Caco-2 (cell line): ENCODE data around the gene MINDY3. TPM values are rescaled to one million over a fixed set of nuclear protein-coding genes. Genes with fewer than 3 reads are reported as not detected.
"Not testable (repeated sequence)": the region's sequence is repeated elsewhere in the genome, so short reads cannot be mapped to it uniquely, and the experiment has no call there.

Experiments
- BruUV-seq: library from RNA; stranded (reverse); fragments of 400-500 nt; replicated peaks from 2 replicates; lab custom pipeline; 2021; lab: Mats Ljungman, UMichigan
- CTCF ChIA-PET: fragments of 300-600 bp; sonication (Branson Sonifier 250); formaldehyde crosslinking; loops from one replicate; lab custom pipeline; 2022; ENCODE audit warnings: antibody characterized with exemption; lab: Charles Lee
- POLR2A ChIA-PET: fragments of 300-600 bp; sonication (Branson Sonifier 250); formaldehyde crosslinking; loops from one replicate; lab custom pipeline; 2022; ENCODE audit warnings: antibody characterized with exemption; lab: Charles Lee
- DNase-seq, 2 experiments: peaks; one replicate each; pipeline versions ENCODE4 v3.0.0 to v3.0.0-alpha.2; 2020 to 2022
- H3K27me3 ChIP-seq: replicated peaks from 2 replicates; pipeline ENCODE4 v1.6.0; 2011; ENCODE audit warnings: low read length; ENCODE audit not compliant: control insufficient read depth, insufficient read depth
- H3K36me3 ChIP-seq: 2 replicates; pipeline ENCODE4 v1.5.1; 2011; ENCODE audit warnings: low read length; ENCODE audit not compliant: control insufficient read depth, insufficient read depth
- H3K4me1 ChIP-seq: fragments of 250-450 bp; sonication (Bioruptor Pico); 2 replicates; pipeline ENCODE4 v1.5.1; 2020; ENCODE audit warnings: mild to moderate bottlenecking
- H3K4me3 ChIP-seq: 2 replicates; pipeline ENCODE4 v1.5.1; 2011; ENCODE audit warnings: low read depth, mild to moderate bottlenecking, control low read depth, low read length
- H3K9me3 ChIP-seq: fragments of 250-450 bp; sonication (Bioruptor Pico); 2 replicates; pipeline ENCODE4 v1.5.1; 2020; ENCODE audit warnings: mild to moderate bottlenecking, moderate library complexity
- H3K27ac Mint-ChIP-seq: one replicate; pipeline ENCODE4 v1.8.0; 2022; ENCODE audit warnings: mixed read lengths; ENCODE audit not compliant: unreplicated experiment
- H3K27me3 Mint-ChIP-seq: one replicate; pipeline ENCODE4 v1.8.0; 2022; ENCODE audit warnings: mixed read lengths; ENCODE audit not compliant: insufficient read depth, unreplicated experiment
- H3K36me3 Mint-ChIP-seq: one replicate; pipeline ENCODE4 v1.8.0; 2022; ENCODE audit warnings: mild to moderate bottlenecking, mixed read lengths; ENCODE audit not compliant: insufficient read depth, unreplicated experiment
- H3K4me1 Mint-ChIP-seq: one replicate; pipeline ENCODE4 v1.8.0; 2022; ENCODE audit warnings: low read depth, mixed read lengths; ENCODE audit not compliant: unreplicated experiment
- H3K4me3 Mint-ChIP-seq: one replicate; pipeline ENCODE4 v1.8.0; 2022; ENCODE audit warnings: mild to moderate bottlenecking, moderate library complexity, mixed read lengths; ENCODE audit not compliant: unreplicated experiment
- H3K9me3 Mint-ChIP-seq: one replicate; pipeline ENCODE4 v1.8.0; 2022; ENCODE audit warnings: mixed read lengths; ENCODE audit not compliant: unreplicated experiment
- intact Hi-C: fragments of 100-400 bp; cut with micrococcal nuclease; formaldehyde crosslinking; loops from one replicate; pipeline ENCODE4 v1.10.0; 2022; ENCODE audit not compliant: unreplicated experiment
- total RNA-seq: library from RNA; stranded (reverse); gene quantifications from 2 replicates; pipeline ENCODE4 v1.2.3, GENCODE V29; 2022
- TF ChIP-seq, protein P1 (sequence below), 2 experiments: fragments of 200-600 bp in 1 of 2; IDR thresholded peaks; 1 replicate in 1 of 2; 2 replicates in 1 of 2; pipeline versions ENCODE4 v1.5.1 to v1.8.0; 2011 to 2022; ENCODE audit warnings: antibody characterized with exemption in 1 of 2, control low read depth in 1 of 2, inconsistent platforms in 1 of 2, low read depth in 1 of 2, low read length in 1 of 2, mild to moderate bottlenecking in 1 of 2, moderate library complexity in 1 of 2; ENCODE audit not compliant: insufficient read depth in 1 of 2, severe bottlenecking in 1 of 2, unreplicated experiment in 1 of 2

Gene MINDY3
- total RNA-seq, 1 experiment from 2014 or later: 25.9 TPM

- H3K27me3 Mint-ChIP-seq: no peaks in the 10 kb centered on the region
- H3K27me3 ChIP-seq: no peaks in the 10 kb centered on the region
- peaks cover 2% of the 10 kb centered on the region; the same call in 1 of the 2 replicates for H3K36me3 ChIP-seq
- intact Hi-C loops: no loop called here
- BruUV-seq: no TSS peak
- ChIA-PET POLR2A (no interaction called here), CTCF (no interaction called here)
- no peak overlapping the region for H3K4me3 Mint-ChIP-seq
- H3K4me3 ChIP-seq: no peak overlapping the region
- H3K4me1 Mint-ChIP-seq: peaks cover 22% of the 10 kb centered on the region
- H3K36me3 Mint-ChIP-seq: peaks cover 12% of the 10 kb centered on the region
- H3K9me3 Mint-ChIP-seq: peaks cover 2% of the 10 kb centered on the region
- no peak overlapping the region for H3K27ac Mint-ChIP-seq
- DNase-seq: no peak
- H3K4me1 ChIP-seq: peaks cover 18% of the 10 kb centered on the region
- TF ChIP-seq, protein P1, sequence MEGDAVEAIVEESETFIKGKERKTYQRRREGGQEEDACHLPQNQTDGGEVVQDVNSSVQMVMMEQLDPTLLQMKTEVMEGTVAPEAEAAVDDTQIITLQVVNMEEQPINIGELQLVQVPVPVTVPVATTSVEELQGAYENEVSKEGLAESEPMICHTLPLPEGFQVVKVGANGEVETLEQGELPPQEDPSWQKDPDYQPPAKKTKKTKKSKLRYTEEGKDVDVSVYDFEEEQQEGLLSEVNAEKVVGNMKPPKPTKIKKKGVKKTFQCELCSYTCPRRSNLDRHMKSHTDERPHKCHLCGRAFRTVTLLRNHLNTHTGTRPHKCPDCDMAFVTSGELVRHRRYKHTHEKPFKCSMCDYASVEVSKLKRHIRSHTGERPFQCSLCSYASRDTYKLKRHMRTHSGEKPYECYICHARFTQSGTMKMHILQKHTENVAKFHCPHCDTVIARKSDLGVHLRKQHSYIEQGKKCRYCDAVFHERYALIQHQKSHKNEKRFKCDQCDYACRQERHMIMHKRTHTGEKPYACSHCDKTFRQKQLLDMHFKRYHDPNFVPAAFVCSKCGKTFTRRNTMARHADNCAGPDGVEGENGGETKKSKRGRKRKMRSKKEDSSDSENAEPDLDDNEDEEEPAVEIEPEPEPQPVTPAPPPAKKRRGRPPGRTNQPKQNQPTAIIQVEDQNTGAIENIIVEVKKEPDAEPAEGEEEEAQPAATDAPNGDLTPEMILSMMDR (IDR thresholded peaks at IDR 0.05; ENCODE audit: insufficient read depth in 1 of 2, low read depth in 1 of 2, low read length in 1 of 2, severe bottlenecking in 1 of 2, unreplicated experiment in 1 of 2): no peak
- H3K9me3 ChIP-seq: 0 out of 2 replicates have a peak, but pooled peaks cover 5% of the 10 kb centered on the region
These were observed 79.8 kb downstream of the MINDY3 start for GRCh38 chr10:15780353-15781135.

DNA sequence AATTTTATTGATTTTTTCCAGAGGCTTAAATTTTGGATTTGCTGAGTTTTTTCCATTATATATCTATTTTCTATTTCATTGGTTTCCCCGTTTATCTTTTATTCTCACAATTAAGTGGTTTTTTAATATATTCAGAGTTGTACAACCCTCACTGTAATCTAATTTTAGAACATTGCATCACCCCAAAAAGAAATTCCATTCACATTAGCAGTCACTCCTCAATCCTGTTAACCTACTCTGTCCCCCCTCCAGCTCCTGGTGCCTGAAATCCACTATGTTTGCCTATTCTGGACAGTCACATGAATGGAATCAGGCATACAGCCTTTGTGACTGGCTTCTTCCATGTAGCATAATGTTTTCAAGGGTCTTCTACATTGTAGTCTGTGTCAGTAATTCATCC, 84.8 kb downstream of the MINDY3 start:
- Histone ChIP-seq H3K4me1 (no peaks in the 10 kb centered on the region), H3K4me3 (no peak overlapping the region), H3K9me3 (0 out of 2 replicates have a peak, but pooled peaks cover 5% of the 10 kb centered on the region), H3K36me3 (peaks cover 2% of the 10 kb centered on the region; the same call in 1 of the 2 replicates), H3K27me3 (no peaks in the 10 kb centered on the region)
- intact Hi-C loops: no loop called here
- Mint-ChIP-seq H3K36me3 (no peaks in the 10 kb centered on the region), H3K4me3 (no peak overlapping the region), H3K27me3 (no peaks in the 10 kb centered on the region), H3K27ac (no peak overlapping the region), H3K9me3 (peaks cover 13% of the 10 kb centered on the region), H3K4me1 (no peaks in the 10 kb centered on the region)
- CTCF ChIA-PET: no interaction called here
- DNase-seq: no peak
- no TSS peak for BruUV-seq
- TF ChIP-seq, protein P1 (IDR thresholded peaks at IDR 0.05; ENCODE audit: insufficient read depth in 1 of 2, low read depth in 1 of 2, low read length in 1 of 2, severe bottlenecking in 1 of 2, unreplicated experiment in 1 of 2): no peak
- POLR2A ChIA-PET: no interaction called here

DNA sequence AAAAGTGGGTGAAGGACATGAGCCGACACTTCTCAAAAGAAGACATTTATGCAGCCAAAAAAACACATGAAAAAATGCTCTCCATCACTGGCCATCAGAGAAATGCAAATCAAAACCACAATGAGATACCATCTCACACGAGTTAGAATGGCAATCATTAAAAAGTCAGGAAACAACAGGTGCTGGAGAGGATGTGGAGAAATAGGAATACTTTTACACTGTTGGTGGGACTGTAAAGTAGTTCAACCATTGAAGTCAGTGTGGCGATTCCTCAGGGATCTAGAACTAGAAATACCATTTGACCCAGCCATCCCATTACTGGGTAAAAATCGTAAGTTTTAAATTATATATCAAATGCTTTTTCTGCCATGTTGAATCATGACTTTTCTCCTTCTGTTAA, 85.8 kb downstream of the MINDY3 start:
- peaks cover 13% of the 10 kb centered on the region for H3K9me3 Mint-ChIP-seq
- H3K36me3 ChIP-seq, intact Hi-C loops, H3K4me3 ChIP-seq, CTCF ChIA-PET, H3K4me3 Mint-ChIP-seq, DNase-seq, H3K27me3 ChIP-seq, H3K4me1 Mint-ChIP-seq, H3K9me3 ChIP-seq, H3K4me1 ChIP-seq, POLR2A ChIA-PET, H3K27me3 Mint-ChIP-seq, H3K27ac Mint-ChIP-seq, H3K36me3 Mint-ChIP-seq: not testable (repeated sequence)
- BruUV-seq: TSS peak; percentile 8
